ENCODE data around the gene PGC.

- TF ChIP-seq CTCF (IDR thresholded peaks at IDR 0.05), result no peak
- no peak for TF ChIP-seq POLR2A (IDR thresholded peaks at IDR 0.05)
Measured at GRCh38 chr6:41743406-41744235, 3.6 kb downstream of the PGC start.

All from thyroid gland (tissue), 4 donors.